NCI-H82 treated with DMSO at 0.1 percent for 48 hours (cell line): ENCODE measurements around the gene HDAC6.
"Not testable (repeated sequence)": the region's sequence is repeated elsewhere in the genome, so short reads cannot be mapped to it uniquely, and the experiment has no call there.

Experiments
- DNase-seq: peaks from one replicate; lab custom pipeline; 2025; ENCODE audit not compliant: unreplicated experiment; lab: John Stamatoyannopoulos, UW

The HDAC6 gene

GRCh38 chrX:48824066-48824465, 22.2 kb downstream of the HDAC6 start:
- DNase-seq: no peak

GRCh38 chrX:48826135-48826875, 24.4 kb downstream of the HDAC6 start, which contains the start of gene ERAS:
Gene ERAS, plus strand, starts transcription at chrX:48826513. Its CDS starts 2,611 bp downstream, at chrX:48829124.
- DNase-seq: no peak

GRCh38 chrX:48826876-48827653, 25.2 kb downstream of the HDAC6 start:
- DNase-seq: no peak

- DNase-seq: no peak
Observed at GRCh38 chrX:48827654-48827968, 25.7 kb downstream of the HDAC6 start.

GRCh38 chrX:48829016-48829735, 27.3 kb downstream of the HDAC6 start:
- no peak for DNase-seq

- DNase-seq: no peak
Observed at GRCh38 chrX:48831136-48831908, 29.5 kb downstream of the HDAC6 start.

GRCh38 chrX:48831909-48832291, 30.0 kb downstream of the HDAC6 start:
- no peak for DNase-seq

GRCh38 chrX:48833542-48834138, 31.8 kb downstream of the HDAC6 start:
- no peak for DNase-seq

GRCh38 chrX:48834383-48834709, 32.5 kb downstream of the HDAC6 start:
- no peak for DNase-seq

GRCh38 chrX:48835524-48836329, 33.9 kb downstream of the HDAC6 start, which contains the start of gene PCSK1N:
Gene PCSK1N, minus strand, starts transcription at chrX:48835610. Its CDS starts 78 bp downstream, at chrX:48835532.
- DNase-seq: no peak

GRCh38 chrX:48839686-48840085, 37.8 kb downstream of the HDAC6 start:
- no peak for DNase-seq

- no peak for DNase-seq
Observed at GRCh38 chrX:48848847-48849246, 47.0 kb downstream of the HDAC6 start.

- no peak for DNase-seq
Observed at GRCh38 chrX:48852857-48853256, 51.0 kb downstream of the HDAC6 start.

GRCh38 chrX:48853494-48853893, 51.6 kb downstream of the HDAC6 start:
- DNase-seq: not testable (repeated sequence)

GRCh38 chrX:48854121-48854804, 52.4 kb downstream of the HDAC6 start:
- not testable (repeated sequence) for DNase-seq

- DNase-seq: no peak
Observed at GRCh38 chrX:48854898-48855297, 53.0 kb downstream of the HDAC6 start.

GRCh38 chrX:48864210-48864609, 62.3 kb downstream of the HDAC6 start:
- no peak for DNase-seq

- not testable (repeated sequence) for DNase-seq
Observed at GRCh38 chrX:48872017-48872416, 70.2 kb downstream of the HDAC6 start.
